Loucy (cell line): Measurements from ENCODE around the gene CLCNKB.

Experiments
- H2AFZ ChIP-seq: fragments of 200-600 bp; sonication (generic); 2 replicates; pipeline ENCODE4 v1.6.0; 2016; ENCODE audit warnings: antibody characterized with exemption, mild to moderate bottlenecking, low read length, moderate library complexity
- H3F3A ChIP-seq: fragments of 200-600 bp; 2 replicates; pipeline ENCODE4 v1.6.0; 2016; ENCODE audit warnings: antibody characterized with exemption, low read depth, mild to moderate bottlenecking
- H3K27me3 ChIP-seq: fragments of 200-600 bp; sonication (generic); 2 replicates; pipeline ENCODE4 v1.6.1; 2014; ENCODE audit warnings: low read length, mild to moderate bottlenecking; ENCODE audit not compliant: insufficient read depth, poor library complexity, severe bottlenecking
- H3K36me3 ChIP-seq: fragments of 200-600 bp; sonication (generic); 2 replicates; pipeline ENCODE4 v1.6.1; 2016; ENCODE audit warnings: low read length; ENCODE audit not compliant: insufficient read depth
- H3K4me1 ChIP-seq: fragments of 200-600 bp; sonication (generic); 2 replicates; pipeline ENCODE4 v1.5.1; 2014; ENCODE audit warnings: low read length, mild to moderate bottlenecking; ENCODE audit not compliant: insufficient read depth, poor library complexity, severe bottlenecking
- H3K4me2 ChIP-seq: fragments of 200-600 bp; sonication (generic); 2 replicates; pipeline ENCODE4 v1.6.0; 2014; ENCODE audit warnings: antibody characterized with exemption, low read length, low read depth, mild to moderate bottlenecking; ENCODE audit not compliant: poor library complexity, severe bottlenecking
- H3K4me3 ChIP-seq: fragments of 200-600 bp; sonication (generic); 2 replicates; pipeline ENCODE4 v1.5.1; 2014; ENCODE audit warnings: low read length, mild to moderate bottlenecking, mixed read lengths; ENCODE audit not compliant: poor library complexity, severe bottlenecking
- H3K79me2 ChIP-seq: fragments of 200-600 bp; sonication (generic); 2 replicates; pipeline ENCODE4 v1.6.1; 2014; ENCODE audit warnings: low read length; ENCODE audit not compliant: insufficient read depth
- H3K9ac ChIP-seq: fragments of 200-600 bp; sonication (generic); 2 replicates; pipeline ENCODE4 v1.6.0; 2014; ENCODE audit warnings: mild to moderate bottlenecking, low read depth, low read length, moderate library complexity; ENCODE audit not compliant: poor library complexity, severe bottlenecking
- H3K9me2 ChIP-seq: fragments of 200-600 bp; sonication (generic); replicated peaks from 2 replicates; pipeline ENCODE4 v1.6.1; 2016; ENCODE audit warnings: low read depth, low read length, mixed read lengths
- H3K9me3 ChIP-seq: fragments of 200-600 bp; sonication (generic); 2 replicates; pipeline ENCODE4 v1.6.1; 2014; ENCODE audit warnings: mild to moderate bottlenecking, antibody characterized with exemption, low read length, low read depth; ENCODE audit not compliant: insufficient read depth
- H4K20me1 ChIP-seq: fragments of 200-600 bp; sonication (generic); 2 replicates; pipeline ENCODE4 v1.6.0; 2014; ENCODE audit warnings: antibody characterized with exemption, low read length, mild to moderate bottlenecking; ENCODE audit not compliant: insufficient read depth, poor library complexity, severe bottlenecking
- CTCF ChIP-seq: fragments of 200-600 bp; sonication (generic); conservative IDR thresholded peaks from 2 replicates; pipeline ENCODE4 v1.5.1; 2014; ENCODE audit warnings: mild to moderate bottlenecking, antibody characterized with exemption, low read length
- EZH2phosphoT487 ChIP-seq: fragments of 200-600 bp; IDR thresholded peaks from 2 replicates; pipeline ENCODE4 v1.6.1; 2018; ENCODE audit warnings: antibody characterized with exemption, mild to moderate bottlenecking, moderate library complexity, borderline replicate concordance

CLCNKB gene

GRCh38 chr1:16063226-16063829, 19.7 kb downstream of the CLCNKB start:
- Histone ChIP-seq H3K4me3 (no peak overlapping the region), H3K27me3 (no peaks in the 10 kb centered on the region), H3K36me3 (no peaks in the 10 kb centered on the region), H3K4me2 (no peak overlapping the region), H3F3A (no peaks in the 10 kb centered on the region), H3K4me1 (no peaks in the 10 kb centered on the region), H3K9me2 (no peaks in the 10 kb centered on the region), H3K9me3 (no peaks in the 10 kb centered on the region), H3K9ac (no peak overlapping the region), H2AFZ (no peak overlapping the region), H4K20me1 (no peaks in the 10 kb centered on the region), H3K79me2 (no peaks in the 10 kb centered on the region)
- TF ChIP-seq EZH2phosphoT487 = no peak

GRCh38 chr1:16063921-16064320, 20.3 kb downstream of the CLCNKB start:
- H3K9me3 ChIP-seq = no peaks in the 10 kb centered on the region
- H3K9ac ChIP-seq = no peak overlapping the region
- TF ChIP-seq CTCF (no peak), EZH2phosphoT487 (no peak)
- H3K79me2 ChIP-seq = no peaks in the 10 kb centered on the region
- no peaks in the 10 kb centered on the region for H3K9me2 ChIP-seq
- no peaks in the 10 kb centered on the region for H4K20me1 ChIP-seq
- no peaks in the 10 kb centered on the region for H3K4me1 ChIP-seq
- H3K36me3 ChIP-seq = no peaks in the 10 kb centered on the region
- H3K4me3 ChIP-seq = no peak overlapping the region
- no peak overlapping the region for H2AFZ ChIP-seq
- no peak overlapping the region for H3K4me2 ChIP-seq
- H3F3A ChIP-seq = no peaks in the 10 kb centered on the region
- H3K27me3 ChIP-seq = no peaks in the 10 kb centered on the region

GRCh38 chr1:16064536-16065268, 21.1 kb downstream of the CLCNKB start:
- Histone ChIP-seq H3K4me2 (no peak overlapping the region), H3F3A (no peaks in the 10 kb centered on the region), H3K79me2 (no peaks in the 10 kb centered on the region), H3K9ac (no peak overlapping the region), H3K9me2 (no peaks in the 10 kb centered on the region), H2AFZ (no peak overlapping the region), H3K4me1 (no peaks in the 10 kb centered on the region), H4K20me1 (no peaks in the 10 kb centered on the region), H3K36me3 (no peaks in the 10 kb centered on the region), H3K27me3 (no peaks in the 10 kb centered on the region), H3K4me3 (no peak overlapping the region), H3K9me3 (no peaks in the 10 kb centered on the region)
- no peak for TF ChIP-seq CTCF
- no peak for TF ChIP-seq EZH2phosphoT487

GRCh38 chr1:16065269-16065576, 21.6 kb downstream of the CLCNKB start:
- H3K4me1 ChIP-seq = peaks cover 3% of the 10 kb centered on the region
- H2AFZ ChIP-seq = no peak overlapping the region
- H3F3A ChIP-seq = no peaks in the 10 kb centered on the region
- H3K4me3 ChIP-seq = no peak overlapping the region
- H3K4me2 ChIP-seq = no peak overlapping the region
- H3K9me2 ChIP-seq = no peaks in the 10 kb centered on the region
- no peaks in the 10 kb centered on the region for H3K27me3 ChIP-seq
- H3K9me3 ChIP-seq = no peaks in the 10 kb centered on the region
- H3K9ac ChIP-seq = no peak overlapping the region
- no peaks in the 10 kb centered on the region for H4K20me1 ChIP-seq
- no peaks in the 10 kb centered on the region for H3K36me3 ChIP-seq
- no peaks in the 10 kb centered on the region for H3K79me2 ChIP-seq
- TF ChIP-seq EZH2phosphoT487 = no peak
- no peak for TF ChIP-seq CTCF
